Measurements from ENCODE around the gene AUTS2.

DNA sequence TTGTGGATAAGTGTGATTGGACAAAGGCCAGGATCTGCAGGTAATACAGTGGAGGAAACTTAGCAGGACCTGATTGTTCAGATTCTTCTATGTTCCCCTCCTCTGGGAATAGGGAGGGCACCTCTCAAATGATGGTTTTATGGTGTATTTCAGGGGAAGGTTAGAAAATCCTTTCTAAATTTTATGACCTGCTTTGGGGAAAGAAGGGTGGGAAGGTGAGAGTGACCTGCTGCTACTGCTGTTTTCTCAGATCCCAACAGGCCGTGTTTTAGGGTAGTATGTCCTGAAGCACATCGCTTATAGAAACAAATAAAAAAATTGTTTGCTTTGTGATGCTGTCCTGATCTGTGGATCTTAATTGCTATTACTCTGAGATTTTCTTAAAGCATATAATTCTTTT is 1129.6 kb downstream of the AUTS2 start:
- TF ChIP-seq, protein P1, sequence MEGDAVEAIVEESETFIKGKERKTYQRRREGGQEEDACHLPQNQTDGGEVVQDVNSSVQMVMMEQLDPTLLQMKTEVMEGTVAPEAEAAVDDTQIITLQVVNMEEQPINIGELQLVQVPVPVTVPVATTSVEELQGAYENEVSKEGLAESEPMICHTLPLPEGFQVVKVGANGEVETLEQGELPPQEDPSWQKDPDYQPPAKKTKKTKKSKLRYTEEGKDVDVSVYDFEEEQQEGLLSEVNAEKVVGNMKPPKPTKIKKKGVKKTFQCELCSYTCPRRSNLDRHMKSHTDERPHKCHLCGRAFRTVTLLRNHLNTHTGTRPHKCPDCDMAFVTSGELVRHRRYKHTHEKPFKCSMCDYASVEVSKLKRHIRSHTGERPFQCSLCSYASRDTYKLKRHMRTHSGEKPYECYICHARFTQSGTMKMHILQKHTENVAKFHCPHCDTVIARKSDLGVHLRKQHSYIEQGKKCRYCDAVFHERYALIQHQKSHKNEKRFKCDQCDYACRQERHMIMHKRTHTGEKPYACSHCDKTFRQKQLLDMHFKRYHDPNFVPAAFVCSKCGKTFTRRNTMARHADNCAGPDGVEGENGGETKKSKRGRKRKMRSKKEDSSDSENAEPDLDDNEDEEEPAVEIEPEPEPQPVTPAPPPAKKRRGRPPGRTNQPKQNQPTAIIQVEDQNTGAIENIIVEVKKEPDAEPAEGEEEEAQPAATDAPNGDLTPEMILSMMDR (conservative IDR thresholded peaks at IDR 0.05; ENCODE audit: low read depth, low read length) = no peak
- TF ChIP-seq EZH2 (IDR thresholded peaks at IDR 0.05; ENCODE audit: borderline replicate concordance, low read depth, low read length, poor library complexity, severe bottlenecking) = no peak

Measured in A673 (cell line).